Keratinocyte (primary cell): ENCODE data around the gene CC2D1A.

Source experiments
- CTCF ChIP-seq, 3 experiments: IDR thresholded peaks in 1 of 3; conservative IDR thresholded peaks in 1 of 3; optimal IDR thresholded peaks in 1 of 3; 2 replicates in 2 of 3; 3 replicates in 1 of 3; pipeline versions ENCODE3 to v1.5.1; 2011; ENCODE audit warnings: low read length in 3 of 3, mild to moderate bottlenecking in 3 of 3, moderate library complexity in 2 of 3, control low read depth in 1 of 3, inconsistent platforms in 1 of 3; ENCODE audit not compliant: insufficient read depth in 2 of 3; ENCODE audit errors: extremely low read depth in 1 of 3
- EZH2 ChIP-seq: IDR thresholded peaks from one replicate; pipeline ENCODE4 v1.6.1; 2012; ENCODE audit warnings: inconsistent platforms, mild to moderate bottlenecking, low read length, moderate library complexity

- TF ChIP-seq CTCF (optimal IDR thresholded peaks at IDR 0.05 in 1 of 3, IDR thresholded peaks at IDR 0.05 in 1 of 3, conservative IDR thresholded peaks at IDR 0.05 in 1 of 3; ENCODE audit: extremely low read depth in 1 of 3, insufficient read depth in 2 of 3, low read length in 3 of 3): no peak
- TF ChIP-seq EZH2: no peak
These were observed 2.7 kb downstream of the CC2D1A start for GRCh38 chr19:13908674-13909073.
